ENCODE data around the gene APELA. TPM values are rescaled to one million over a fixed set of nuclear protein-coding genes. Genes with fewer than 3 reads are reported as not detected.
"Not testable (repeated sequence)": the region's sequence is repeated elsewhere in the genome, so short reads cannot be mapped to it uniquely, and the experiment has no call there.

The APELA gene
- total and polyA plus RNA-seq, 2 donors (not counting 1 experiment from before 2014, with no cell fraction given): not detected

DNA sequence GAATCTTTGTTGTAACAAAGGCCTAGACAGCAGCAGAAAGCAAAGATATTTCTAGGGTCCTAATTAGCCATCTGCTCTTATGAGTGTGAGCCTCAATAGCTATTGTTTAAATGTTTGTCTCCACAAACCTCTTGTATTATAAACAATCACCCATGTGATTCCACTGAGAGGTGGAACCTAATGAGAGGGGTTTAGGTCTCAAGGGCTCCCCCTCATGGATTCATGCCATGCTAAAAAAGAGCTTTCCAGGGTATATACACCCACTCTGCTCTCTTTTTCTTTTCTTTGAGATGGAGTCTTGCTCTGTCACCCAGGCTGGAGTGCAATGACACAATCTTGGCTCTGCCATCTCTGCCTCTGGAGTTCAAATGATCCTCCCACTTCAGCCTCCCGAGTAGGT, 58.4 kb downstream of the APELA start:
- no peaks in the 10 kb centered on the region for H3K79me2 ChIP-seq (ENCODE audit: control insufficient read depth, insufficient read depth, low read length)
- no peaks in the 10 kb centered on the region for H3K4me1 ChIP-seq (ENCODE audit: control insufficient read depth, extremely low read depth, insufficient read depth, low read length)
- no peak for TF ChIP-seq EZH2 (IDR thresholded peaks at IDR 0.05; ENCODE audit: low read length, missing control alignments)
- TF ChIP-seq, protein P1, sequence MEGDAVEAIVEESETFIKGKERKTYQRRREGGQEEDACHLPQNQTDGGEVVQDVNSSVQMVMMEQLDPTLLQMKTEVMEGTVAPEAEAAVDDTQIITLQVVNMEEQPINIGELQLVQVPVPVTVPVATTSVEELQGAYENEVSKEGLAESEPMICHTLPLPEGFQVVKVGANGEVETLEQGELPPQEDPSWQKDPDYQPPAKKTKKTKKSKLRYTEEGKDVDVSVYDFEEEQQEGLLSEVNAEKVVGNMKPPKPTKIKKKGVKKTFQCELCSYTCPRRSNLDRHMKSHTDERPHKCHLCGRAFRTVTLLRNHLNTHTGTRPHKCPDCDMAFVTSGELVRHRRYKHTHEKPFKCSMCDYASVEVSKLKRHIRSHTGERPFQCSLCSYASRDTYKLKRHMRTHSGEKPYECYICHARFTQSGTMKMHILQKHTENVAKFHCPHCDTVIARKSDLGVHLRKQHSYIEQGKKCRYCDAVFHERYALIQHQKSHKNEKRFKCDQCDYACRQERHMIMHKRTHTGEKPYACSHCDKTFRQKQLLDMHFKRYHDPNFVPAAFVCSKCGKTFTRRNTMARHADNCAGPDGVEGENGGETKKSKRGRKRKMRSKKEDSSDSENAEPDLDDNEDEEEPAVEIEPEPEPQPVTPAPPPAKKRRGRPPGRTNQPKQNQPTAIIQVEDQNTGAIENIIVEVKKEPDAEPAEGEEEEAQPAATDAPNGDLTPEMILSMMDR (conservative IDR thresholded peaks at IDR 0.05 in 1 of 2, IDR thresholded peaks at IDR 0.05 in 1 of 2; ENCODE audit: low read depth in 1 of 2, low read length in 2 of 2): no peak
- no peak overlapping the region for H3K4me3 ChIP-seq (replicated peaks in 1 of 4; ENCODE audit: control extremely low read depth in 1 of 4, insufficient read depth in 1 of 4, low read depth in 3 of 4, low read length in 4 of 4)
- H3K9me3 ChIP-seq (ENCODE audit: control insufficient read depth, insufficient read depth, low read depth, low read length): no peaks in the 10 kb centered on the region
- H3K9ac ChIP-seq (ENCODE audit: insufficient read depth, low read length): no peak overlapping the region
- no peak overlapping the region for H3K27ac ChIP-seq (ENCODE audit: insufficient read depth, low read length)
- no peak overlapping the region for H2AFZ ChIP-seq (ENCODE audit: low read length)
- no peak for DNase-seq (ENCODE audit: low read depth in 2 of 2)
- no peaks in the 10 kb centered on the region for H4K20me1 ChIP-seq (ENCODE audit: control insufficient read depth, extremely low read depth, insufficient read depth, low read length)
- H3K27me3 ChIP-seq (ENCODE audit: control insufficient read depth, insufficient read depth, low read length): no peaks in the 10 kb centered on the region
- H3K4me2 ChIP-seq (ENCODE audit: extremely low read depth, insufficient read depth, low read length): no peak overlapping the region
- H3K36me3 ChIP-seq (ENCODE audit: control insufficient read depth, insufficient read depth, low read length): no peaks in the 10 kb centered on the region

DNA sequence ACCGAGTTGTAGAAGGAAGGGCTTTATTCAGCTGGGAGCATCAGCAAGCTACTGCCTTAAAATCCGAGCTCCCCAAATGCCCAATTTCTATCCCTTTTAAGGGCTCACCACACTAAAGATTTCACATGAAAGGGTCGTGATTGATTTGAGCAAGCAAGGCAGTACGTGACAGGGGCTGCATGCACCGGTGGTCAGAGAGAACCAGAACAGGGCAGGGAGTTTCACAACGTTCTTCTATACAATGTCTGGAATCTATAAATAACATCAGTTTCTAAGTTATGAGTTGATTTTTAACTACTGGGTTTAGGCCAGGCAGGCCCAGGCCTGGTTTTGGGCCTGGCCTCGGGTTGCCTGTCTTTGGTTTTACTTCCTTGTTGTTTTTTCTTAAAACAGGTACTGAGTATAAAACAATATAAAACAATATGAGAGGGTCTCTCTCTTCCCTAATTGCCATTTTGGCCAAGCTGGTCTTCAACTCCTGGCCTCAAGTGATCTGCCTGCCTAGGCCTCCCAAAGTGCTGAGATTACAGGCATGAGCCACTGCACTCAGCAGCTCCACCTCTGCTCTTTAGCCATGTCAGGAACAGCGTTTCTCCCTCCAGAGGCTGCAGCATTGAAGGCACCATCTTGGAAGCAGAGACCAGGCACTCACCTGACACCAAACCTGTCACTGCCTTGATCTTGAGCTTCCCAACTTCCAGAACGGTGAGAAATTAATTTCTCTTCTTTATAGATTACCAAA, 59.1 kb downstream of the APELA start:
- DNase-seq (ENCODE audit: low read depth in 2 of 2): not testable (repeated sequence)

DNA sequence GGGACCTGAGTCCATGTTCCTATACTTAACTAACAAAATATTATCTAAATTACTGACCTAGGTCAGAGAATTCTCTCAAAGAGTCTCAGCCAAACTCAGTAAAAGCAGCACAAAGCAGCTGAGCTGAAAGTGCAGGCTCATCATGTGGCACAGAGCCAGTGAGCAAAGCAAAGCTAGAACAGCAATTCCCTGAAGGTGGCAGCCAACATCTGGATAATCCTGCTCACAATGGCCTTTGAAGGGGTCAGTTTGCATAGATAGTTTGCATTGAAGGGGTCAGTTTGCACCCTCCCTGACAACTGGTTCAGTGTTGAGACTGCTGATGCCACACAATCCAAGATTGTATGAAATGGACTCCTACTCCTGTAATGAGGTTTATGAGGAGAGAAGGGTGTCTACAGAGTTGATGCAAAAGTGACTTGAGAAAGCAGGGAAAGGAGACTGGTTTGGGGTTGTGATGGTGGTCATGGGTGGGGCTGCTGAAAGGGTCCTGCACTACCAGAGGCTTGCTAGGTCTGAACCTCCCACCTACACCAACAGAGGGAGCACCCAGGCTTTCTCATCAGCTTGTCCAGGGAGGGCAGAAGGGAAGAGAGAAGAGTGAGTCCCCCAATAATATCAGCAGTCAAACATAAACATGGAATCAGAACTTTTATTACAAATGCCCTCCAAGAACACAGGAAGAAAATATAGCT, 60.7 kb downstream of the APELA start:
- peak in 1 of 2 donors; percentile 50 for DNase-seq (ENCODE audit: low read depth in 2 of 2)
- no peak overlapping the region for H3K4me3 ChIP-seq (replicated peaks in 1 of 4; ENCODE audit: control extremely low read depth in 1 of 4, insufficient read depth in 1 of 4, low read depth in 3 of 4, low read length in 4 of 4)
- H3K9me3 ChIP-seq (ENCODE audit: control insufficient read depth, insufficient read depth, low read depth, low read length): no peaks in the 10 kb centered on the region
- no peaks in the 10 kb centered on the region for H3K27me3 ChIP-seq (ENCODE audit: control insufficient read depth, insufficient read depth, low read length)
- no peaks in the 10 kb centered on the region for H3K79me2 ChIP-seq (ENCODE audit: control insufficient read depth, insufficient read depth, low read length)
- no peaks in the 10 kb centered on the region for H3K36me3 ChIP-seq (ENCODE audit: control insufficient read depth, insufficient read depth, low read length)
- no peaks in the 10 kb centered on the region for H4K20me1 ChIP-seq (ENCODE audit: control insufficient read depth, extremely low read depth, insufficient read depth, low read length)
- H3K4me1 ChIP-seq (ENCODE audit: control insufficient read depth, extremely low read depth, insufficient read depth, low read length): no peaks in the 10 kb centered on the region
- H3K4me2 ChIP-seq (ENCODE audit: extremely low read depth, insufficient read depth, low read length): no peak overlapping the region
- no peak overlapping the region for H3K9ac ChIP-seq (ENCODE audit: insufficient read depth, low read length)
- H2AFZ ChIP-seq (ENCODE audit: low read length): no peak overlapping the region
- H3K27ac ChIP-seq (ENCODE audit: insufficient read depth, low read length): no peak overlapping the region
- TF ChIP-seq, protein P1 (conservative IDR thresholded peaks at IDR 0.05 in 1 of 2, IDR thresholded peaks at IDR 0.05 in 1 of 2; ENCODE audit: low read depth in 1 of 2, low read length in 2 of 2): peak; percentile 10 to 22
- TF ChIP-seq EZH2 (IDR thresholded peaks at IDR 0.05; ENCODE audit: low read length, missing control alignments): no peak

More for the DNA sequence above, 59.1 kb downstream of the APELA start:
- not testable (repeated sequence) for H3K36me3 ChIP-seq (ENCODE audit: control insufficient read depth, insufficient read depth, low read length); H3K4me1 ChIP-seq (ENCODE audit: control insufficient read depth, extremely low read depth, insufficient read depth, low read length); H3K9ac ChIP-seq (ENCODE audit: insufficient read depth, low read length); H3K4me3 ChIP-seq (replicated peaks in 1 of 4; ENCODE audit: control extremely low read depth in 1 of 4, insufficient read depth in 1 of 4, low read depth in 3 of 4, low read length in 4 of 4); H4K20me1 ChIP-seq (ENCODE audit: control insufficient read depth, extremely low read depth, insufficient read depth, low read length); H3K27me3 ChIP-seq (ENCODE audit: control insufficient read depth, insufficient read depth, low read length); H3K27ac ChIP-seq (ENCODE audit: insufficient read depth, low read length); H3K9me3 ChIP-seq (ENCODE audit: control insufficient read depth, insufficient read depth, low read depth, low read length); H2AFZ ChIP-seq (ENCODE audit: low read length); H3K4me2 ChIP-seq (ENCODE audit: extremely low read depth, insufficient read depth, low read length); H3K79me2 ChIP-seq (ENCODE audit: control insufficient read depth, insufficient read depth, low read length)

Measured in fibroblast of lung (primary cell).